LNCAP (cell line): Measurements from ENCODE around the gene ATP6V0E2.

Source experiments
- CTCF ChIP-seq: fragments of 450-650 bp; IDR thresholded peaks from 2 replicates; pipeline ENCODE4 v1.5.1; 2017; ENCODE audit warnings: mild to moderate bottlenecking

ATP6V0E2 gene

GRCh38 chr7:149873074-149873969, at the start of gene ATP6V0E2:
Gene ATP6V0E2, plus strand, starts transcription at chr7:149873969. Its CDS starts 97 bp downstream, at chr7:149874066.
- TF ChIP-seq CTCF, result no peak

GRCh38 chr7:149824301-149824741, 49.4 kb upstream of the ATP6V0E2 start:
- no peak for TF ChIP-seq CTCF

GRCh38 chr7:149824748-149825566, 48.8 kb upstream of the ATP6V0E2 start:
- no peak for TF ChIP-seq CTCF

DNA sequence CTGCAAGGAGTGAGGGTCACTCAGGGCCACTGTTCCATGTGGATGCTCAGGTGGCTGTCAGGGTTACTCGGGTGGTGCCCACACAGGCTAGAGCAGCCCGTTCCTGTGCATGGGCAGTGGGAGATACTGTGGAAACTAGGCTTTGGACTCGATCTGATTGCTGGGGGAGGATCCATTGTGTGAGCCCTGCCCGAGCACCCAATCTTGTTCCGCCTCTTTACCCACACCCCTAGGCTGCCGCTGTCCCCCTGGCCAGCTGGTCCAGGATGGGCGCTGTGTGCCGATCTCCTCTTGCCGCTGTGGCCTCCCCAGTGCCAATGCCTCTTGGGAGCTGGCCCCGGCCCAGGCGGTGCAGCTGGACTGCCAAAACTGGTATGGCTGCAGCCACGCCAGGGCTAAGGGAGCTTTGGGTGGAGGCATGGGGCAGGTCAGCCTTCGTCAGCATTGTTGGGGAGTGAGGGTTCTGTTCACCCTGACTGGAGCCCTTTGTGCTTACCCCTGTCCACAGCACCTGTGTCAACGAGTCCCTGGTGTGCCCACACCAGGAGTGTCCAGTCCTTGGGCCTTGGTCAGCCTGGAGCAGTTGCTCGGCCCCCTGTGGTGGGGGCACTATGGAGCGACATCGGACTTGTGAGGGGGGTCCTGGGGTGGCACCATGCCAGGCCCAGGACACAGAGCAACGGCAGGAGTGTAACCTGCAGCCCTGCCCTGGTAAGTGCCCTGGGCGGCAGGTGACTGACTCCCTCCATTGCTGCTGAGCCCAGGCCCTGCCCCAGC, 48.0 kb upstream of the ATP6V0E2 start:
- TF ChIP-seq CTCF, result no peak

DNA sequence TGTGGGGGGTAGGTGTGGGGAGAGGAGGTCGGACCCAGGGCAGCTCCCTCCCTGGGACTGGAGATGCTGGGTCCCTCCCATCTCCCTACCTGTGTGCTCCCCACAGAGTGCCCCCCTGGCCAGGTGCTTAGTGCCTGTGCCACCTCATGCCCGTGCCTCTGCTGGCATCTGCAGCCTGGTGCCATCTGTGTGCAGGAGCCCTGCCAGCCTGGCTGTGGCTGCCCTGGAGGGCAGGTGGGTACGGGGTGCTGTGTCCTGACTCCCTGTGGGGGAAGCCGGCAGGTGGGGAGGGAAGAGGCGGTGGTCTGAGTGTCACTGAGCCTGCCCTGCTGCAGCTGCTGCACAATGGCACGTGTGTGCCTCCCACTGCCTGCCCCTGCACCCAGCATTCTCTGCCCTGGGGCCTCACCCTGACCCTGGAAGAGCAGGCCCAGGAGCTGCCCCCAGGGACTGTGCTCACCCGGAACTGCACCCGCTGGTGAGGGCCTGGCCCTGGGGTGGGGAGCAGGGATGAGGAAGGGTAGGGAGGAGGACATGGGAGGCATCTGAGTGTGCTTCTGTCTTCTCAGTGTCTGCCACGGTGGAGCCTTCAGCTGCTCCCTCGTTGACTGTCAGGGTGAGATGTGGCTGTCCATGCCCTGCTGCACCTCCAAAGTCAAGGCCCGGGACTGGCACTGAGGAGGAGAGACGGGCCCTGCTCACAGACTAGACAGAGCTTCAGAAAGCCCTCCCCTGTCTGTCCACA, 47.3 kb upstream of the ATP6V0E2 start:
- TF ChIP-seq CTCF, result no peak

- TF ChIP-seq CTCF, result no peak
Observed at GRCh38 chr7:149827089-149827981, 46.4 kb upstream of the ATP6V0E2 start.
